HFF-Myc (cell line): ENCODE data around the gene IFFO2.

Experiments used
- DNase-seq: peaks from one replicate; pipeline ENCODE4 v3.0.0-alpha.2; 2011; ENCODE audit warnings: low read depth; ENCODE audit errors: extremely low read depth
- H3K4me3 ChIP-seq: replicated peaks from 2 replicates; pipeline ENCODE4 v1.5.1; 2011; ENCODE audit warnings: low read depth, mild to moderate bottlenecking, control low read depth, low read length
- TF ChIP-seq, protein P1 (sequence below): IDR thresholded peaks from 2 replicates; pipeline ENCODE4 v1.5.1; 2012; ENCODE audit warnings: mild to moderate bottlenecking, low read depth, low read length, control low read depth; ENCODE audit errors: missing control alignments

IFFO2 gene

GRCh38 chr1:18878538-18879214, 77.8 kb downstream of the IFFO2 start:
- no peak overlapping the region for H3K4me3 ChIP-seq
- TF ChIP-seq, protein P1, sequence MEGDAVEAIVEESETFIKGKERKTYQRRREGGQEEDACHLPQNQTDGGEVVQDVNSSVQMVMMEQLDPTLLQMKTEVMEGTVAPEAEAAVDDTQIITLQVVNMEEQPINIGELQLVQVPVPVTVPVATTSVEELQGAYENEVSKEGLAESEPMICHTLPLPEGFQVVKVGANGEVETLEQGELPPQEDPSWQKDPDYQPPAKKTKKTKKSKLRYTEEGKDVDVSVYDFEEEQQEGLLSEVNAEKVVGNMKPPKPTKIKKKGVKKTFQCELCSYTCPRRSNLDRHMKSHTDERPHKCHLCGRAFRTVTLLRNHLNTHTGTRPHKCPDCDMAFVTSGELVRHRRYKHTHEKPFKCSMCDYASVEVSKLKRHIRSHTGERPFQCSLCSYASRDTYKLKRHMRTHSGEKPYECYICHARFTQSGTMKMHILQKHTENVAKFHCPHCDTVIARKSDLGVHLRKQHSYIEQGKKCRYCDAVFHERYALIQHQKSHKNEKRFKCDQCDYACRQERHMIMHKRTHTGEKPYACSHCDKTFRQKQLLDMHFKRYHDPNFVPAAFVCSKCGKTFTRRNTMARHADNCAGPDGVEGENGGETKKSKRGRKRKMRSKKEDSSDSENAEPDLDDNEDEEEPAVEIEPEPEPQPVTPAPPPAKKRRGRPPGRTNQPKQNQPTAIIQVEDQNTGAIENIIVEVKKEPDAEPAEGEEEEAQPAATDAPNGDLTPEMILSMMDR: no peak
- no peak for DNase-seq

- TF ChIP-seq, protein P1: no peak
- DNase-seq: no peak
- H3K4me3 ChIP-seq: no peak overlapping the region
Measured at GRCh38 chr1:18877282-18877681, 79.2 kb downstream of the IFFO2 start.

- no peak overlapping the region for H3K4me3 ChIP-seq
- no peak for DNase-seq
- TF ChIP-seq, protein P1: no peak
Measured at GRCh38 chr1:18876210-18876609, 80.3 kb downstream of the IFFO2 start.

DNA sequence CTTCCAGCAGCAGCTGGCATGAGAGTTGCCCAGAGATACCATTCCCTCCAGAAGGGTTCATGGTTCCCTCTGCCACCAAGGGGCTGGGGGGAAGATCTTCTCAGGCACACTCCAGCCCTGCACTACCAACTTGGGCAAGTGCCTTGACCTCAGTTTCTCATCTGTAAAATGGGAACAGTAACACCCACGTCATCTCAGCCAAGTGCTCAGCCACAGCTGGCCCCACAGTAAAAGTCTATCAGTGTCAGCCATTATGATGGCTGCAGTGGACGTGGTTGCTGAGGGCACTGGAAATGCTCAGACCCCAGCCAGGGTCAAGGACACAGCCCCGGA, 80.7 kb downstream of the IFFO2 start:
- TF ChIP-seq, protein P1: no peak
- no peak for DNase-seq
- no peak overlapping the region for H3K4me3 ChIP-seq

GRCh38 chr1:18875107-18875795, 81.2 kb downstream of the IFFO2 start:
- TF ChIP-seq, protein P1: peak; percentile 93
- no peak overlapping the region for H3K4me3 ChIP-seq
- DNase-seq: peak; percentile 71

DNA sequence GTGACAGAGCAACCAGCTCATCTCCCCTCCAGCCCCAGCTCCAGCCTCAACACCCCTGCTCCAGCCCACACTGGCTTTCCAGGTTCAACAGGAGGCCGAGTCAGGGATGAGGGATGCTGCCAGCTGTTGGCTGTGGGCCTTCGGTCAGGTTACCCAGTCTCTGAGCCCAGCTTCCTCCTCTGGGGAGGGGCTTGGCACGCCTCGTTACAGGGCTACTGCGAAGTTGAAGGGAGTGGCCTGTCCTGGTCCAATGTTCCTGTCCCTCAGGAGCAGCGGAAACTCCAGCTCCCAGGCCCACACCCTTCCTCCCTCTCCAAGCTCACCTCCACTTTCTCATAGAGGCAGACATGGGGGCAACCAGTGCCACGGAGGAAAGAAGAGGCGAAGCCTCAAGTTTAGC, 81.9 kb downstream of the IFFO2 start:
- H3K4me3 ChIP-seq: no peak overlapping the region
- no peak for DNase-seq
- TF ChIP-seq, protein P1: no peak
